HG03521 (cell line): ENCODE measurements around the gene AGTRAP.

Experiments
- ATAC-seq: cut with Tn5 transposase; IDR thresholded peaks from one replicate; pipeline ENCODE4 v1.9.1; 2021; ENCODE audit warnings: mild to moderate bottlenecking, moderate library complexity; ENCODE audit not compliant: unreplicated experiment

The AGTRAP gene

GRCh38 chr1:11735854-11736745 lies at the start of gene AGTRAP:
TSS of gene AGTRAP (plus strand) at chr1:11736136. CDS start at chr1:11736209, 73 bp downstream.
- peak; percentile 66 for ATAC-seq

GRCh38 chr1:11688506-11688905 lies 47.4 kb upstream of the AGTRAP start:
- no peak for ATAC-seq

GRCh38 chr1:11690397-11691301 lies 45.3 kb upstream of the AGTRAP start:
- ATAC-seq, result no peak

GRCh38 chr1:11691302-11691914 lies 44.5 kb upstream of the AGTRAP start, which contains the start of gene DRAXIN:
TSS of gene DRAXIN (plus strand) at chr1:11691710. CDS start at chr1:11706259, 14,549 bp downstream.
- no peak for ATAC-seq

GRCh38 chr1:11691928-11692711 lies 43.8 kb upstream of the AGTRAP start:
- ATAC-seq, result no peak

- no peak for ATAC-seq
These were observed 42.8 kb upstream of the AGTRAP start for GRCh38 chr1:11693024-11693590.

GRCh38 chr1:11693917-11694316 lies 42.0 kb upstream of the AGTRAP start:
- ATAC-seq, result no peak

- ATAC-seq, result no peak
These were observed 40.1 kb upstream of the AGTRAP start for GRCh38 chr1:11695861-11696260.

GRCh38 chr1:11697188-11697892 lies 38.6 kb upstream of the AGTRAP start:
- ATAC-seq, result no peak

GRCh38 chr1:11697893-11698210 lies 38.1 kb upstream of the AGTRAP start:
- no peak for ATAC-seq

GRCh38 chr1:11700601-11701467 lies 35.1 kb upstream of the AGTRAP start:
- no peak for ATAC-seq

- ATAC-seq, result no peak
These were observed 34.4 kb upstream of the AGTRAP start for GRCh38 chr1:11701551-11701961.

GRCh38 chr1:11701981-11702803 lies 33.7 kb upstream of the AGTRAP start:
- ATAC-seq, result no peak

- no peak for ATAC-seq
These were observed 32.4 kb upstream of the AGTRAP start for GRCh38 chr1:11703357-11704193.

GRCh38 chr1:11704194-11704529 lies 31.8 kb upstream of the AGTRAP start:
- ATAC-seq, result no peak

- ATAC-seq, result no peak
These were observed 31.1 kb upstream of the AGTRAP start for GRCh38 chr1:11704691-11705475.
